ENCODE measurements around the gene COMP. TPM values are rescaled to one million over a fixed set of nuclear protein-coding genes. Genes with fewer than 3 reads are reported as not detected.

The COMP gene
- total and polyA plus RNA-seq, 2 donors (not counting 1 experiment from before 2014, with no cell fraction given), result not detected

DNA sequence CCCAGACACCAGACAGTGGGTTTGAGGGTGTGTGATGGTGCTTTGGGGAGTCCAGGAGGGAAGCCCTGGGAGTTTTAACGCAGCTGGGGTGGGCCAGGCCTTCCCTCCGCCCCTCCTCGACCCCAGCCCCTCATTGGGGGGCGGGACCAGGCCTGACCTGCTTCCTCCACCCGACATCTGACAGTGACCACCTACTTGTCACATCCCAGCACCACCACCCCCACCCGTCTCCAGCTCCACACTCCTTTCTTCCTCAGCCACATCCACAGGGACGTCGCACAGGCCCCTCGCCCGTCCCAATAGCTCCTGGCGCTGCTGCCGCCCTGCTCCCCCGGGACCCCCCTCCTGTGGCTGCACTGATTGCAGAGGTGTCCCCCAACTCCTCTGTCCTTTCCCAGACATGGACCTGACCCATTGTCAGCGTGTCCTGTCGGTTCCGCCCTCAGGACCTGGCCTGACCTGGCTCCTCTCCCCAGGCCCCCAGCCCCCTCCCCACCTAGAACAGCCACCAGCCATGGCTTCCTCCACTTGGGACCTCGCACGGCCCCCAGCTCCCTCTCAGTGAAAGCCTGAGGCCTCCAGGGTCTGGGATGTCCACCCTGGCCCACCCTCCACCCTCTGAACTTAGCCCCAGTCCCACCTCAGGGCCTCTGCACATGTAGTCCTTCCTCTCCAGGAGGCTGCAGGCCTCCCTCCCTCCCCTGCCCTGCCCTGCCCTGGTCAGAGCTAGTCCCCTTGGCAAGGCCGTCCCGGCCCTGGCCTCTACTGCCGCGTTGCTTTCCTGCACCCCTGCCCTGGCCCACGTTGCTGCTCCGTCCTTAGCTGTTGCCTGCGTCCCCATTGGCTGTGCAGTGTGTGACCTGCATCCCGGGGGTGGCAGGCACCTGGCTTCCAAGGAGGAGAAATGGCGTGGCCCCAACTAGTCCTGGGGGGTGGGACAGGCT is 30.4 kb downstream of the COMP start:
- CTCF ChIA-PET, result no interaction called here

DNA sequence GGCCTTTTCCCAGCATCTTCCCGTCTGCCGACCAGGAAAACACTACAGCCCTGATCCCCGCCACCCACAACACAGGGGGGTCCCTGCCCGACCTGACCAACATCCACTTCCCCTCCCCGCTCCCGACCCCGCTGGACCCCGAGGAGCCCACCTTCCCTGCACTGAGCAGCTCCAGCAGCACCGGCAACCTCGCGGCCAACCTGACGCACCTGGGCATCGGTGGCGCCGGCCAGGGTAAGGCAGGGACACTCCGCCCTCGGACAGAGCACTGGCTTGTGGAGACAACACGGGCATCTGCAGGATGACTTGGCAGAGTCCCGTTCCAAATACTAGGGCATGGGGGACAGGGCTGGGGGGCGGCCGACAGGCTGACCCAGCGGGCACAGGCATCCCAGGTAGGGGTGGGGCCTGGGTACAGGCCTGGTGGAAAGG is 31.1 kb downstream of the COMP start:
- no peaks in the 10 kb centered on the region for H3K27me3 ChIP-seq (replicated peaks in 1 of 4; ENCODE audit: control extremely low read depth in 1 of 4, control insufficient read depth in 3 of 4, insufficient read depth in 4 of 4, low read length in 3 of 4)
- H4K20me1 ChIP-seq (ENCODE audit: control insufficient read depth, insufficient read depth, low read length, poor library complexity, severe bottlenecking), result no peaks in the 10 kb centered on the region
- CTCF ChIA-PET, result no interaction called here
- intact Hi-C loops (cut with micrococcal nuclease), result no loop called here
- POLR2A ChIA-PET, result no interaction called here
- H3K9me3 ChIP-seq (ENCODE audit: control extremely low read depth in 1 of 3, control insufficient read depth in 2 of 3, insufficient read depth in 1 of 3, low read length in 2 of 3), result no peaks in the 10 kb centered on the region
- peaks cover 0 to 7% of the 10 kb centered on the region in 2 donors for H3K4me1 ChIP-seq (ENCODE audit: control insufficient read depth in 2 of 2, insufficient read depth in 2 of 2, low read length in 2 of 2)
- H2AFZ ChIP-seq (ENCODE audit: insufficient read depth, low read depth, low read length, poor library complexity, severe bottlenecking), result no peak overlapping the region
- Mint-ChIP-seq H3K4me3 (no peak overlapping the region), H3K9me3 (ENCODE audit: insufficient read depth) (no peaks in the 10 kb centered on the region), H3K4me1 (no peaks in the 10 kb centered on the region), H3K27ac (no peak overlapping the region), H3K27me3 (no peaks in the 10 kb centered on the region)
- ATAC-seq (ENCODE audit: low read depth), result no peak
- TF ChIP-seq, protein P1, sequence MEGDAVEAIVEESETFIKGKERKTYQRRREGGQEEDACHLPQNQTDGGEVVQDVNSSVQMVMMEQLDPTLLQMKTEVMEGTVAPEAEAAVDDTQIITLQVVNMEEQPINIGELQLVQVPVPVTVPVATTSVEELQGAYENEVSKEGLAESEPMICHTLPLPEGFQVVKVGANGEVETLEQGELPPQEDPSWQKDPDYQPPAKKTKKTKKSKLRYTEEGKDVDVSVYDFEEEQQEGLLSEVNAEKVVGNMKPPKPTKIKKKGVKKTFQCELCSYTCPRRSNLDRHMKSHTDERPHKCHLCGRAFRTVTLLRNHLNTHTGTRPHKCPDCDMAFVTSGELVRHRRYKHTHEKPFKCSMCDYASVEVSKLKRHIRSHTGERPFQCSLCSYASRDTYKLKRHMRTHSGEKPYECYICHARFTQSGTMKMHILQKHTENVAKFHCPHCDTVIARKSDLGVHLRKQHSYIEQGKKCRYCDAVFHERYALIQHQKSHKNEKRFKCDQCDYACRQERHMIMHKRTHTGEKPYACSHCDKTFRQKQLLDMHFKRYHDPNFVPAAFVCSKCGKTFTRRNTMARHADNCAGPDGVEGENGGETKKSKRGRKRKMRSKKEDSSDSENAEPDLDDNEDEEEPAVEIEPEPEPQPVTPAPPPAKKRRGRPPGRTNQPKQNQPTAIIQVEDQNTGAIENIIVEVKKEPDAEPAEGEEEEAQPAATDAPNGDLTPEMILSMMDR (IDR thresholded peaks at IDR 0.05), result no peak
- no peak for TF ChIP-seq EZH2 (IDR thresholded peaks at IDR 0.05; ENCODE audit: borderline replicate concordance, insufficient read depth, low read depth, low read length, poor library complexity, severe bottlenecking)
- 96% methylated on average over 22 of the region's 22 CpGs for WGBS (ENCODE audit: insufficient coverage)
- H3K36me3 ChIP-seq (replicated peaks in 1 of 2; ENCODE audit: control extremely low read depth in 1 of 2, control insufficient read depth in 1 of 2, extremely low read depth in 1 of 2, insufficient read depth in 2 of 2, low read length in 1 of 2), result no peaks in the 10 kb centered on the region
- no peak overlapping the region for H3K4me3 ChIP-seq (ENCODE audit: control extremely low read depth in 1 of 5, extremely low read depth in 1 of 5, insufficient read depth in 1 of 5, low read depth in 2 of 5, low read length in 4 of 5)
- no peak overlapping the region for H3K9ac ChIP-seq (ENCODE audit: low read length)
- H3K79me2 ChIP-seq (ENCODE audit: control insufficient read depth, insufficient read depth, low read length), result no peaks in the 10 kb centered on the region
- DNase-seq, result no peak
- H3K4me2 ChIP-seq (replicated peaks; ENCODE audit: low read depth, low read length, poor library complexity, severe bottlenecking), result no peak overlapping the region
- no peak overlapping the region for H3K27ac ChIP-seq (ENCODE audit: low read length in 2 of 2)

More for the DNA sequence above, 30.4 kb downstream of the COMP start:
- H3K27ac Mint-ChIP-seq, result no peak overlapping the region
- Histone ChIP-seq H4K20me1 (ENCODE audit: control insufficient read depth, insufficient read depth, low read length, poor library complexity, severe bottlenecking) (no peaks in the 10 kb centered on the region), H3K36me3 (replicated peaks in 1 of 2; ENCODE audit: control extremely low read depth in 1 of 2, control insufficient read depth in 1 of 2, extremely low read depth in 1 of 2, insufficient read depth in 2 of 2, low read length in 1 of 2) (no peaks in the 10 kb centered on the region), H3K9me3 (ENCODE audit: control extremely low read depth in 1 of 3, control insufficient read depth in 2 of 3, insufficient read depth in 1 of 3, low read length in 2 of 3) (no peaks in the 10 kb centered on the region), H3K9ac (ENCODE audit: low read length) (no peak overlapping the region), H3K4me3 (ENCODE audit: control extremely low read depth in 1 of 5, extremely low read depth in 1 of 5, insufficient read depth in 1 of 5, low read depth in 2 of 5, low read length in 4 of 5) (no peak overlapping the region), H3K4me2 (replicated peaks; ENCODE audit: low read depth, low read length, poor library complexity, severe bottlenecking) (no peak overlapping the region), H3K4me1 (ENCODE audit: control insufficient read depth in 2 of 2, insufficient read depth in 2 of 2, low read length in 2 of 2) (peaks cover 0 to 9% of the 10 kb centered on the region in 2 donors), H3K79me2 (ENCODE audit: control insufficient read depth, insufficient read depth, low read length) (no peaks in the 10 kb centered on the region), H3K27me3 (replicated peaks in 1 of 4; ENCODE audit: control extremely low read depth in 1 of 4, control insufficient read depth in 3 of 4, insufficient read depth in 4 of 4, low read length in 3 of 4) (no peaks in the 10 kb centered on the region), H2AFZ (ENCODE audit: insufficient read depth, low read depth, low read length, poor library complexity, severe bottlenecking) (no peak overlapping the region), H3K27ac (ENCODE audit: low read length in 2 of 2) (no peak overlapping the region)
- H3K27me3 Mint-ChIP-seq, result no peaks in the 10 kb centered on the region
- TF ChIP-seq, protein P1 (IDR thresholded peaks at IDR 0.05), result no peak
- no peak for TF ChIP-seq EZH2 (IDR thresholded peaks at IDR 0.05; ENCODE audit: borderline replicate concordance, insufficient read depth, low read depth, low read length, poor library complexity, severe bottlenecking)
- DNase-seq (no peak), ATAC-seq (ENCODE audit: low read depth) (no peak)
- WGBS (ENCODE audit: insufficient coverage), result 96% methylated on average over 25 of the region's 27 CpGs
- no peaks in the 10 kb centered on the region for H3K9me3 Mint-ChIP-seq (ENCODE audit: insufficient read depth)
- POLR2A ChIA-PET, result no interaction called here
- H3K4me3 Mint-ChIP-seq, result no peak overlapping the region
- intact Hi-C loops (cut with micrococcal nuclease), result no loop called here
- H3K4me1 Mint-ChIP-seq, result no peaks in the 10 kb centered on the region

All from B cell (primary cell).